CD1c-positive myeloid dendritic cell (primary cell): ENCODE results near the gene GMDS.

ENCODE experiments used
- DNase-seq: peaks from one replicate; pipeline ENCODE4 v3.0.0-alpha.2; 2016; ENCODE audit errors: extremely low spot score

Gene GMDS

GRCh38 chr6:1896897-1897296 lies 348.5 kb downstream of the GMDS start:
- no peak for DNase-seq

- DNase-seq = no peak
Measured at GRCh38 chr6:1895721-1896120, 349.7 kb downstream of the GMDS start.

GRCh38 chr6:1894954-1895353 lies 350.5 kb downstream of the GMDS start:
- DNase-seq = no peak

GRCh38 chr6:1893470-1894130 lies 351.8 kb downstream of the GMDS start:
- no peak for DNase-seq

GRCh38 chr6:1892716-1893115 lies 352.7 kb downstream of the GMDS start:
- no peak for DNase-seq

GRCh38 chr6:1890987-1891386 lies 354.4 kb downstream of the GMDS start:
- no peak for DNase-seq

- DNase-seq = no peak
Measured at GRCh38 chr6:1890071-1890470, 355.3 kb downstream of the GMDS start.

GRCh38 chr6:1885576-1886011 lies 359.8 kb downstream of the GMDS start:
- no peak for DNase-seq

- no peak for DNase-seq
Measured at GRCh38 chr6:1884313-1884712, 361.1 kb downstream of the GMDS start.

GRCh38 chr6:1878330-1878729 lies 367.1 kb downstream of the GMDS start:
- no peak for DNase-seq

- DNase-seq = no peak
Measured at GRCh38 chr6:1873781-1874180, 371.6 kb downstream of the GMDS start.

- no peak for DNase-seq
Measured at GRCh38 chr6:1872649-1873131, 372.7 kb downstream of the GMDS start.

GRCh38 chr6:1871724-1872315 lies 373.6 kb downstream of the GMDS start:
- DNase-seq = no peak

GRCh38 chr6:1870932-1871331 lies 374.5 kb downstream of the GMDS start:
- no peak for DNase-seq

- DNase-seq = no peak
Measured at GRCh38 chr6:1870251-1870650, 375.2 kb downstream of the GMDS start.

GRCh38 chr6:1869769-1870168 lies 375.6 kb downstream of the GMDS start:
- no peak for DNase-seq

GRCh38 chr6:1869308-1869707 lies 376.1 kb downstream of the GMDS start:
- DNase-seq = no peak

GRCh38 chr6:1868561-1869261 lies 376.7 kb downstream of the GMDS start:
- peak; percentile 14 for DNase-seq

GRCh38 chr6:1867197-1867596 lies 378.2 kb downstream of the GMDS start:
- DNase-seq = no peak

GRCh38 chr6:1865585-1865984 lies 379.8 kb downstream of the GMDS start:
- DNase-seq = no peak

- no peak for DNase-seq
Measured at GRCh38 chr6:1864496-1864895, 380.9 kb downstream of the GMDS start.

- no peak for DNase-seq
Measured at GRCh38 chr6:1862411-1862810, 383.0 kb downstream of the GMDS start.

- no peak for DNase-seq
Measured at GRCh38 chr6:1860756-1861348, 384.6 kb downstream of the GMDS start.
